G401 (cell line): Measurements from ENCODE around the gene TMEM132C. TPM values are rescaled to one million over a fixed set of nuclear protein-coding genes. Genes with fewer than 3 reads are reported as not detected.
"Not testable (repeated sequence)": the region's sequence is repeated elsewhere in the genome, so short reads cannot be mapped to it uniquely, and the experiment has no call there.

Source experiments
- DNase-seq: peaks from one replicate; pipeline ENCODE4 v3.0.0-alpha.2; 2015; ENCODE audit warnings: low spot score
- in situ Hi-C: cut with HindIII; loops from 2 replicates; pipeline ENCODE4 v1.10.0; 2016; ENCODE audit warnings: low sequenced_read_pairs, mixed read lengths
- total RNA-seq: library from RNA; depleted of rRNA; stranded (reverse); fragments of >200 nt; shearing (Covaris generic); gene quantifications from 2 replicates; pipeline ENCODE4 v1.2.3, GENCODE V29; 2014

The TMEM132C gene
- total RNA-seq, 1 experiment from 2014 or later = not detected

DNA sequence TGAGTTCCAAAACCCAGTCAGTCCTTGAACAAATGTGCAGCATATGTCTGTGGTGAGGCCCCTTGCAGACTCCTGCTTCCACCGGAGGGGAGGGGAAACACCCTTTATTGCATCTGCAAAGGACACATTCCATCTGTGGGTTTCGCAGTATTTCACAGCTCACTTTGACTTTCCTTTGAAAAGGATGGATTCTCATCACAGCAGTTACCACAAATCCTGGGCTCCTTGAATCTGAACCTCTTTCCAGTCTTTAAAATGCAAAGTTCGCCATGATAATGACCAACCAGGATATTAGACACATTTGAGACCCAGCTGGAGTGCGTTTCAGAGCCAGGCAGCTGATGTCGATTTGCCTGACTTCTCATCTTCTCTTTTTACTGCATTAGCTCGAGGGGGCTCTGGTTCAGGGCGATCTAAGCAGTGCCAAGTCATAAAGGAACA is 314.4 kb downstream of the TMEM132C start:
- DNase-seq = no peak
- in situ Hi-C loops = no loop called here

DNA sequence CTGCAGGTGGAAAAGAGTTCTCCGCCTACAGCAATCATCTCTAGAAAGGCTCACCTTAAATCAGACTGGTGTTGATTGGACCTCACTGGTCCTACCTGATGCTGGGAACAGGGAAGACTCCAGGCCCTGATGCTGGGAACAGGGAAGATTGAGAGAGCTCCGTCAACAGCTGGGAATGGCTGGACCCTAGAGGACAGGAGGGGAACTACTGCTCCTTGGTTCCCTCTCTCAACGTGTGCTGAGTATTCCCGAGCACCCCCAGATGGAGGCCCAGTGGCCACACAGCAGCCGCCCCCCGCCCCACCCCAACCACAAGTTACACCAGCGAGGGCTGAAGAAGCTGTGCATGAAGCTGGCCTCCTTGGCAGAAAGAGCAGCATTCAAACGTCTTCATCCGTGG is 316.5 kb downstream of the TMEM132C start:
- no peak for DNase-seq

DNA sequence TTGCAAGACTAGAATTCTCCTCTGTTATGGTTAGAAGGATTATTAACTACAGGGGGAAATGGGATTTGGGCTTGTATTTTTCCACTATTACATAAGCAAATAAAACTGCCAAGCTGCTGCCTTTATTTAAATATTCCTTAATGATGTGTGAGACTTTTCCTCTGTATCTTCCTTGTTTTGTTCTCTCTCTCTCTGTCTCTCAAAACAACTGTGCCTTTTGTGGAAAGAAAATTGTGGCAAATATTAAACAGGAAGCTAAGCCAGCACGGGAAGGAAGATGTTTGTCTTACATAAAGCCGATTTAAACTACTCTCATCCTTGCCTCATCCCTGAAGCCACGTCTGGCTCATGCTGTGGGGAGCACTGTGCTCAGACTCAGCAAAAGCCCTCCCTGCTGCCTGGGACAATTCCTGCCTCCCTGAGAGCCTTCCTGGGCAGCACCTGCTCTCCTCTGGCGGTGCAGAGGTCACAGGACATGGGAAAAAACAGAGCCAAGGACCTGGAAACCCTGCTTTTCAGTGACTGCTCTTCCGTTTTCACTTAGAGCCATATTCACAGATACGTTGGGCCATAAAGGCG is 319.6 kb downstream of the TMEM132C start:
- DNase-seq = peak; percentile 48
- in situ Hi-C loops = no loop called here

More for the DNA sequence above, 316.5 kb downstream of the TMEM132C start:
- in situ Hi-C loops = no loop called here

DNA sequence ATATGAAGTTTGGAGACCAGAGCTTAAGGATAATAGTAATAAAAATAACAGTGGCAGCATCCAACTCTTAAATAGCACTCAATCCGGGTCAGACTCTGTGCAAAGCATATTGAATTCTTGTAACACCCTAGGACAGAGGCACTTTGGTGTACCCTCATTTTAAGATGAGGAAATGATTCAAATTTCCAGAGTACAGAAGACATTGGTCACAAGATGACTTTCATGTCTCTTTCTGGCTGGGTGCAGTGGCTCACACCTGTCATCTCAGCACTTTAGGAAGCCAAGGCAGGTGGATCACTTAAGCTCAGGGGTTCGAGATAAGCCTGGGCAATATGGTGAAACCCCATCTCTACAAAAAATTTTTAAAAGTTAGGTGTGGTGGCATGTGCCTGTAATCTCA is 320.9 kb downstream of the TMEM132C start:
- DNase-seq = no peak
- in situ Hi-C loops = no loop called here

DNA sequence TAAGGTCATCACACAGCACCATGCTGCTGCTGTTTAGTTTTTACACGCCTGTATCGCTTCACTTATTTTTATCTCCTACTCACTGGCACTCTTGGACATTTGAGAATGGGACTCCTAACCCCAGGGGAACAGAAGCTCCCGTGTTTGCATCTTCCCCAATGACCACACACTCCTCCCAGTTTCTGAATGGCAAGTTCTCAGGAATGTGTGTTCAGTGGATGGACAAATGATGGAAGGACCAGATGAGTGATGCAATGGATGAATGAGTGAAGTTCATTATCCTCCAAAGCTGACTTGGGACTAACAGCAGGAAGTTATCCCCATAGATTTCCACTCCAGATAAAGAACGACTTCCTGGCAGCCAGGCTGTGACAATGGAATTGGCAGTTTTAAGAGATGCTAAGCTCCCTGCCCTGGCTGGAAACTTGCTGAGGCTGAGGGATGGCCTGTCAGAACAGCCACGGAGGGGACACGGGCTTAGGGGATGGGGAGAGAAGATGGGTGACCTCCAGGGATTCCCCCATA is 325.3 kb downstream of the TMEM132C start:
- in situ Hi-C loops = no loop called here
- DNase-seq = no peak

DNA sequence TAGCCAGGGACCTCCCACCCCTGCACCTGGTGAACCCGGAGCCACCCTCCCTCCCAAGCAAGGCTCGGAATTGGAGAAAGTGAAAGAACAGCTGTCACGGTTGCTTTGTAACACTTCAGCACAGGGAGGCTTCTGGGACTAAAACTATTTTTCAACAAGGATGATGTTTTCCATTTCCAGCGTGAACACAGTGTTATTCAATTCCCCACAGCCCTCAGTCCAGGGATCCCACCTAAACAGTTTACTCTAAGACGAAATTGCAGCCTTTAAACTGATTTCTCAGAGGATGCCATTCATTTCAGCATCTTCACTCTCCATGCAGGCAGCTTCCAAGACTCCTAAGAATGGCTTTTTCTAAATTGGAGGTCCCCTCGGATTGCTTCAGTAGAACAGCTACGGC is 327.6 kb downstream of the TMEM132C start:
- in situ Hi-C loops = no loop called here
- no peak for DNase-seq

DNA sequence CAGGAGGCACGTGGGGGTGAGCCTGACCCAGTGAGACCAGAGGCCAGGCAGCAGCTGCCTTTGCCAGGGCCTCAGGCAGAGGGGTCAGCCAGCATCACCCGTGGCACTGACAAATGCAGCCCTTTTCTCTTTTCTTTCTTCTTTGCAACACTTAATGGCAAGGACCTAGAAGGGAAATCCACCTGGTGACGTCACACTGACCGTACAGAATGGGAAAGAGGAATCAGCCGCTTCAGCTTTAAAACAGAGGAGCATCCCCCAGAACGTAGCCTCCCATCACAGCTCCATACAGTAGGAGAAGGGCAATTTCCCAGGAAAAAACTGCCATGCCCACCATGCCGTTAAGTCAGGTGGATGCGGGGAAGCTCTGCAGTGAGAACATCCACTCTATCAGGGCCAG is 328.6 kb downstream of the TMEM132C start:
- no peak for DNase-seq
- in situ Hi-C loops = no loop called here

DNA sequence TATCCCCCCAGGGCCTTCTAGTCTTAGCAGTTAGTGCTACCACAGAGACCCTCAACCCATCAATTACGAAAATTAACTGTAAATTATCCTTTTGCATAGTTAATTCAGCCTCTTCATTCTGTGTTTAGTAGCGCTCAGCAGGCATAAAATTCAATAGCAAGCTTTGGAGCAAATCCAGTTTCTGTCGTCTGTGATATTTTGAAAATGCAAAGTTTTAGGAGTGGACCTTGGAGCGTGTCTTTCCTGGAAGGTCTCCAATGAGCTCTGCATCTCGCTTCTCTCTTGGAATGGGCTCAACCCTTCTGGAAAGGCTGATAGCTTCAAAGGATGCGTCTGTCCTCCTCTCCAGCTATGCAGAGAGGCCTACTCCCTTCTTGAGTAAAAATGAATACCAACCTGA is 333.9 kb downstream of the TMEM132C start:
- in situ Hi-C loops = no loop called here
- DNase-seq = no peak

DNA sequence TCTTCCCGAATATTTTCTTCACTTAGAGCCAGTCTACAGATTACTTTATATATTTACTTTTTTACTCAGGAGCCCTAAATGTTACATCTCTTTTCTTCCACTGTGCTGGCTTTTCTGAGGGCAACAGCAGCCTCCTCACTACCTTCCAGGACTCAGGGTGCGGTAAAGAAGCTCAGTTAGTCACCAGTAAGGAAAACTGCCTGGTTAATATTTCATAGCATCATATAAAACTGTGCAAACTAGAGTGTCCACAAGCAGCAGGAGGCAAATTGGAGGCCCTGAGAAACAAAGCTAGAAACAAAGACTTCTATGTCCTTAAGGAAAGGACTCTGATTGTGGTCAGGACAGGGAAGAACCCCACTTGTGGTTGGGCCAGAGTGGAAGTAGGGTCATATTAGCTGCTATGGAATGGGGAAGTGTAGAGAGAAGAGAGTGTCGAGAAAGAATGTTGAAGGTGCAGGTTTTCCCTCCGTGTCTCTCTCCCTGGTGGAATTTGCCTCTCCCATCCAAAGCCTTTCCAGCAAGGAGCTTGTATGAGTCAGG is 336.7 kb downstream of the TMEM132C start:
- in situ Hi-C loops = no loop called here

DNA sequence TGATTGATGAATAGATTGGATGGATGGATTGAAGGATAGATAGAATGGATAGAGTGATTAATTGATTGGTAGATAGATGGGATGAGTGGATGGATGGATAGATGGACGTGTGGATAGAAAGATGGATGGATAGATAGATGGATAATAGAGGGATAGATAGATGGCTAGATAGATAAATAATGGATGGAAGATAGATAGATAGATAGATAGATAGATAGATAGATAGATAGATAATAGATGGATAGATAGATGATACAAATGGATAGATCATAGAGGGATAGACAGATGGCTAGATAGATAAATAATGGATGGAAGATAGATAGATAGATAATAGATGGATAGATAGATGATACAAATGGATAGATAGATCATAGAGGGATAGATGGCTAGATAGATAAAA is 337.2 kb downstream of the TMEM132C start:
- DNase-seq, in situ Hi-C loops: not testable (repeated sequence)

More for the DNA sequence above, 336.7 kb downstream of the TMEM132C start:
- no peak for DNase-seq

DNA sequence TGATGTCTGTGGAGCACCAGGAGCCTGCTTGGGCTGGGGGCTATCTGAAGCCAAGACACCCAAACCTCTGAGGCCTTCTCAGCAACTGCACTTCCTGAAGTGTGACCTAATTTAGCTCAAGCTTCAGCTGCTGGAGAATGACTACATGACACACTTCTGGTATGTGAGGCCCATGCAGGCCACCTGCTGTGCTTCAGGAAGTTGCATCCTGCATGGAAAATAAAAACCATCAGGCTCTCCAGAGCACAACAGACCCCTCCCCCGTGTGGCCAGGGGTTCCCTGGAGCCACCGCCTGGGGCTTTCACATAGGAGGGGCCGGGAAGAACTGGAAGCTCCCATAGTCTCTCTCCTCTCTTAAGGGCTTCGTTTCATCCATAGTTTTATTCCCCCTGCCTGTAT is 339.1 kb downstream of the TMEM132C start:
- in situ Hi-C loops = no loop called here
- DNase-seq = no peak

DNA sequence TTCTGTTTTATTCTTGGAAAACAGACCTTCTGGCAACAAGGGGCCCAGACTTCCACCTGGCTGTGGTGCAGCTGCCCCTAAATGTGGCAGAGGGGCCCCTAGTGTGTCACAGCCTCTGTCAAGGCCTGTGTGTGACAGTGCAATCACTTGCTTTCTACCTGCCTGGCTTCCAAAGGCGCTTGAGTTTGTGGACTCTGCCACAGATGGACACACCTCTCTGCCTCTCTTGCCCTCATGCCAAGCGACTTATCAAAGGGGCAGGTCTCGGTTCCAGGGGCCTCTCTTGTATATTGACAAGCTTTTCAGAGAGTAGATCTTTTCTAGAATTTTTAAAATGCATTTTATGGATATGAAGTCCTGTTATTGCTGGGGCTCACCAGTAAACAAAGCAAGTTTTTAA is 339.6 kb downstream of the TMEM132C start:
- DNase-seq = no peak
- in situ Hi-C loops = no loop called here

DNA sequence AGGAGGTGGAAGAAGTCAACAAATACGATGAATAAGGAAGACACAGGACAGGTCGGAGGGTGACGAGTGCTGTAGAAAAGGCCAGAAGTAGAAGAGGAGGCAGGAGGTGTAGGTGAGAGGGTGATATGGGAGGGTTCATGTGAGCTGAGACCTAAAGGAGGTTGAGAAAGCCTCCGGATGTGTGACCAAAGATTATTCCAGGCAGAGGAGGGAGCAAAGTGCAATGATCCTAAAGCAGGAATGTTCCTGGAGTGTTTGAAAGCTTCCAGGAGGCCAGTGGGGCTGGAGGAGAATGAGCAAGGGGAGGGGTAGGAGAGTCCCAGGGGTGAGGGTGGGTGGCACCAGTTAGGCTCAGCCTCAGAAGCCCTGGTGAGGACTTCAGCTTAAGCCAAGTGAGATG is 340.0 kb downstream of the TMEM132C start:
- in situ Hi-C loops = no loop called here
- no peak for DNase-seq

DNA sequence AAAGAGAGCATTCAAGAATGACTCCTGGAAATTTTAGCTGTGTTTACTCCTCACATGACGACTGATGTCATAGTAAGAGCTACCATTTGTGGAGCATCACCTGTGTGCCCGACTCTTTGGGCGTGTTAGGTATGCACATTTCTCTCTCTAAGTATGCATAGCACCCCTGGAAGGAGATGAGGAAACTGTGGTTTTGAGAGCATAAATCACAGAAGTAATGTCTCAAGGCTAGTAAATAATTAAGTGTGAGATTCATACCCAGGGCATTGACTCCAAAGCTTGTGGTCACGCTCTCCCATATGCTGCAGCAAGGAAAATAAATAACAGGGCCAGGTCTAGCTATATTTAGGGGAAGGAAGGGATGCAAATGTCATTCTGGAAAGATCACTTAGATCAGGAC is 340.7 kb downstream of the TMEM132C start:
- in situ Hi-C loops = no loop called here

DNA sequence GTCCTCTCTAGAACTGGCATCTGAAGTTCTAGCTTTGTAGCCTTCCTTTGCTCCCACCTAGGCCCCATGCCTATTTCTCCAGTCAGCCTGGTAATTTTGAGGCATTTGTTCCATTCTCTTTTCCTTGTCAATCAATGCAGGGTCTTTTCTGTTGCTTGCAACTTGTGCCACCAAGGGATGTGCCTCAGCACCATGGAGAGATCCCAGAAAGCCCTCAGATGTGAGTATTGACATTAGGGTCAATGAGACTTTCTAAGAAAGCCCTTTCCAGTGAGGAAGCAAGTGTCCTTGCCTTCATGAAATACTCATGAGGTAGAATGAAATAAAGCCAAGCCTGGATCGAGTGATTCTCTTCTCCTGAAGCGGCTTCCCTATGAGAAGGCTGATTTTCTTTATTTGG is 342.9 kb downstream of the TMEM132C start:
- in situ Hi-C loops = no loop called here
- DNase-seq = no peak

More for the DNA sequence above, 340.7 kb downstream of the TMEM132C start:
- DNase-seq = no peak

DNA sequence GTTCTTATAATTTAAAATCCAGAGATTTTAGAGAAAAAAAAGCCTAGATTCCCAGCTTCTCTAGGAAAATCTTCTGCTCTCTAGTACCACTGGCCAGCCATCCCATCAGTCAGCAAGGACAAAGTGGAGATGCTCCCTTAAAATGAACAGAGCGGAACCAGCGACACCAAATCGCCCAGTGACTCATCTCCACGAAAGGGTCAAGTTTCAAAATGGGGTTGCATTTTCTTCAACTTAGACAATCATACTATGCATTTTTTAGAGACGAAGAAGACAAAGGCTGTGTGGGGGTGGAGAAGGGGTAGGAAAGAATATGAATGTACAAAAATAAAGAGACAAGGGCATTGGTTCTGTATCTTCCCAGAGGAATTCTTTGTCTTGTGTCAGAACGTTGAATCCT is 344.8 kb downstream of the TMEM132C start:
- in situ Hi-C loops = no loop called here
- no peak for DNase-seq

DNA sequence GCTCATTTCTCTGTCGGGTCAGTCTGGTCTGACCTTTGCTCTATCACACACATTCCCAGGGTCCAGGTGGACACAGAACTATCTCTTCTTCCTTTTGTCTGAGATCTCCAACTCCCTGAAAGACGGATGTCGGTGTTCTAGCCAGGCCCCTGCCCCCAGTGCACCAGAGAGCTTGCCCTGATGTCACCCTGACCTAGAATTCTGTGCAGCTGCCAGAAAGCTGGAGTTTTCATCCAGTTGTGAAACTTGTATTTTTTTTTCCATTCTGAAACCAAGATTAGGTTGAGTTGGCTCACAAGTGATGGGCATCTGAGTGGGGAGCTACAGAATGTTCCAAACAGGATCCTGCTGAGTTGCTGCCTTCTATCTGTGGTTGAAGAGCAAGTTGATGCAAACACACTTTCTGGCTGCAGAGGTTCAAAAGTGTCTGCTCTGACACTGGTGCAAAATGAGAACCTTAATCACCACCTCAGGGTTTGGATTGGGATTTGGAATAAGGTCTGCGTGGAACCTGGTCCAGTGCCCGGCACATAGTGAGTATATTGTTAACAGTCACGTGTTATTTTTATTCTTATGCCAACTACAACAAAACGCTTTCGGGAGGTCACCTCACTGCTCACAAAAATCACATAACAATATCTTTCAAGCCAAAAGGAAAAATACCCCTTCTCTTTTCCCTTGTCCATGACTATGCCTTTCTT is 345.3 kb downstream of the TMEM132C start:
- in situ Hi-C loops = no loop called here
- no peak for DNase-seq

DNA sequence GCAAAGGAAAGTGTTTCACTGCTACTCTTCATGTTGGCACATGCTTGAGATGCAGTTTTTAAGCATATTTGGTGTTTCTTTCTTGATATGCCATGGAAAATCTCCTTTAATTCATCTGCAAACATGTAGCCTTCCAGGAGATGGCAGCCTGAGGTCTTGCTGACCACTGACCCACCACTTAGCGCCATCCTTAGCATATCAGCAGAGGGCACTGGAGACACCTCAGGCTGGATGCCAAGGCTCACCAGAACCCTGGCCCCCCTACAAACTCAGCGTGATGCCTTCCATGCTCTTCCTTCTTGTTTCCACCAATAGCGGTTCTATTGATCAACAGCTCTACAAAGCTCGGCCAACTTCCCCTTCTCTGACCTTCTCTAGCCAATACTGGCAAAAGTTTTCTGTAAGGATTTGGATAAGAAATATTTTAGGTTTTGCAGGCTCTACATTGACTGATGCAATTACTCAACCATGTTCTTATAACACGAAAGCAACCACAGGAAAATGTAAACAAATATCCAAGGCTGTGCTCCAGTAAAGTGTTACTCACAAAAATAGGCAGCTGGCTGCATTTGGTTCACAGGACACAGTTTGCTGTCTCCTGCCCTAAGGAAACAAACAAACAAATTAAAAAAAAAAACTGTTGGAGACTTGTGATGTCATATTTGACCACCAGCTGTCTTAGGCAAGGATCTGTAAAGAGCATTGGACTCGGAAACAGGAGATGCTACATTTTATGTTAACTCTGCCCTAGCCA is 347.0 kb downstream of the TMEM132C start:
- peak; percentile 76 for DNase-seq
- in situ Hi-C loops = no loop called here

DNA sequence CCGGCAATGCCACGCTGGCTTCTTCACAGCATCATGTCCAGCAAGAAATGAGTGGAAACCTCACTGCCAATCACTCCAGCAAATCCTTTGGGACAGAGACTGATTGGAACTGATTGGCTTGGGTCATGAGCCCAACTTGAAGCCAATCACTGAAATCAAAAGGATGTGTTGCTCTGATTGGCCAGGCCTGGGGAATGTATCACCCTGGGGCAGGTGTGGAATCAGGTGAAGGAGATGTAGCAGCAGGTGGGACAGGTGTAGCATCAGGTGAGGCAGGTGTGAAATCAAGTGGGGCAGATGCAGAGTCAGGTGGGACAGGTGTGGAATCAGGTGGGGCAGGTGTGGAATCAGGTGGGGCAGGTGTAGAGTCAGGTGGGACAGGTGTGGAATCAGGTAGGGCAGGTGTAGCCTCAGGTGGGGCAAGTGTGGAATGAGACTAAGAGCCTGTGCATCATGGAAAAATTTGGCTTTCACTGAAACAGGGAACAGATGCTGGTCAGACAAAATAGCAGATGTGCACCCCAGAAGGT is 350.4 kb downstream of the TMEM132C start:
- in situ Hi-C loops = no loop called here
- no peak for DNase-seq

DNA sequence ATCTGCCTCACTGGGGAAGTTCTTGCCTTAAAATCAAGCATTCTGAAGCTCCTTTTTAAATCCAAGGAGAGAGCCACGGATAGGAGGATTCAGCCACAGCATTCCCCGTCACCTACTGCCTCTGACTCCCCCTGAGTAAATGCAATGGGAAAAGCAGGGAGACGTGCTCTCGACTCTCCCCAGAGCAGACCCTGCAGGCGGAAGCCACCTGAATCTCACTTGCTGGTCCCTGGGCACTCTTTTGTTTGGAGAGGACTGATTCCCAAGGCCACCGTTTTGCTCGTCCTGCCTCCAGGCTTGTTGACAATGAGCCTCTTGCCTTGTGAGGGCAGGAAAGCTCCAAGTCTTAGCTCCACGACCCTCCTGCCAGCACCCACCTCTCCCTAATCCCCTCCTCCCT is 352.3 kb downstream of the TMEM132C start:
- in situ Hi-C loops = no loop called here
- no peak for DNase-seq
